Fibroblast of mammary gland (primary cell): ENCODE measurements around the gene ZW10.
"Not testable (repeated sequence)": the region's sequence is repeated elsewhere in the genome, so short reads cannot be mapped to it uniquely, and the experiment has no call there.

ENCODE experiments used
- DNase-seq: peaks from one replicate; pipeline ENCODE4 v3.0.0-alpha.2; 2010; ENCODE audit warnings: low read depth
- H3K4me3 ChIP-seq: 2 replicates; pipeline ENCODE4 v1.5.1; 2011; ENCODE audit warnings: low read depth, mild to moderate bottlenecking, low read length, moderate library complexity; ENCODE audit not compliant: control insufficient read depth
- TF ChIP-seq, protein P1 (sequence below): conservative IDR thresholded peaks from 2 replicates; pipeline ENCODE4 v1.5.1; 2011; ENCODE audit warnings: low read depth, low read length, inconsistent platforms; ENCODE audit not compliant: control insufficient read depth, insufficient read depth

ZW10 gene

GRCh38 chr11:113764527-113765219, 8.8 kb downstream of the ZW10 start:
- no peak for DNase-seq
- H3K4me3 ChIP-seq: no peak overlapping the region
- TF ChIP-seq, protein P1, sequence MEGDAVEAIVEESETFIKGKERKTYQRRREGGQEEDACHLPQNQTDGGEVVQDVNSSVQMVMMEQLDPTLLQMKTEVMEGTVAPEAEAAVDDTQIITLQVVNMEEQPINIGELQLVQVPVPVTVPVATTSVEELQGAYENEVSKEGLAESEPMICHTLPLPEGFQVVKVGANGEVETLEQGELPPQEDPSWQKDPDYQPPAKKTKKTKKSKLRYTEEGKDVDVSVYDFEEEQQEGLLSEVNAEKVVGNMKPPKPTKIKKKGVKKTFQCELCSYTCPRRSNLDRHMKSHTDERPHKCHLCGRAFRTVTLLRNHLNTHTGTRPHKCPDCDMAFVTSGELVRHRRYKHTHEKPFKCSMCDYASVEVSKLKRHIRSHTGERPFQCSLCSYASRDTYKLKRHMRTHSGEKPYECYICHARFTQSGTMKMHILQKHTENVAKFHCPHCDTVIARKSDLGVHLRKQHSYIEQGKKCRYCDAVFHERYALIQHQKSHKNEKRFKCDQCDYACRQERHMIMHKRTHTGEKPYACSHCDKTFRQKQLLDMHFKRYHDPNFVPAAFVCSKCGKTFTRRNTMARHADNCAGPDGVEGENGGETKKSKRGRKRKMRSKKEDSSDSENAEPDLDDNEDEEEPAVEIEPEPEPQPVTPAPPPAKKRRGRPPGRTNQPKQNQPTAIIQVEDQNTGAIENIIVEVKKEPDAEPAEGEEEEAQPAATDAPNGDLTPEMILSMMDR: no peak

GRCh38 chr11:113763040-113763439, 10.5 kb downstream of the ZW10 start:
- H3K4me3 ChIP-seq, DNase-seq: not testable (repeated sequence)

DNA sequence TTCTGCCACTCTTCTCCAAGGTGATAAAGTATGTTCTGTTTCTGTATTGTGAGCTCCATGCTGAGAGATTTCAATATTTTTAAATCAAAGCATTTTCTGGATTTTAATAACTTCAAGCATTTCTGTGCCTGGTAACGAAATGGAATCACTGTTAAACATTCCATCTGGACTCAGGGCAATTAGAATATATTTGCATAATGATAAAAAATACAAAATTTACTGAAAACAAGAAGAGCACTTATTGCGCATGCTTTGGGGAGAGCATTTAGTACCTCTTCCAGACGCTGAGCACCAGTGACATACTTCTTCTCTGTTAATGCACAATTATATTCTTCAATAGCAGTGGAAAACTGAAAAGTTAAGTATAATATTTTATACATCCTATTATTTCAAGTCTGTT, 13.3 kb downstream of the ZW10 start:
- DNase-seq: no peak
- H3K4me3 ChIP-seq: no peak overlapping the region
- TF ChIP-seq, protein P1: no peak

DNA sequence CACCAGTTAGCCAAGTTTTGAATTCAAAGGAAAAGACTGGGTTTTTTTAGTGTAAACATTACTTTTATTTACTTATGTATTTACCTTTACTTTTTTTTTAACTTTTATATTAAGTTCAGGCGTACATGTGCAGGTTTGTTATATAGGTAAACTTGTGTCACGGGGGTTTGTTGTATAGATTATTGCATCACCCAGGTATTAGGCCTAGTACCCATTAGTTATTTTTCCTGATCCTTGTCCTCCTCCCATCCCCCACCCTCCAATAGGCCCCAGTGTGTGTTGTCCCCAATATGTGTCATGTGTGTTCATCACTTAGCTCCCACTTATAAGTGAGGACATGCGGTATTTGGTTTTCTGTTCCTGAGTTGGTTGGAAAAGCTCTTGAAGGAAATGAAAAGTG, 20.6 kb downstream of the ZW10 start:
- no peak overlapping the region for H3K4me3 ChIP-seq
- TF ChIP-seq, protein P1: no peak
- DNase-seq: no peak

DNA sequence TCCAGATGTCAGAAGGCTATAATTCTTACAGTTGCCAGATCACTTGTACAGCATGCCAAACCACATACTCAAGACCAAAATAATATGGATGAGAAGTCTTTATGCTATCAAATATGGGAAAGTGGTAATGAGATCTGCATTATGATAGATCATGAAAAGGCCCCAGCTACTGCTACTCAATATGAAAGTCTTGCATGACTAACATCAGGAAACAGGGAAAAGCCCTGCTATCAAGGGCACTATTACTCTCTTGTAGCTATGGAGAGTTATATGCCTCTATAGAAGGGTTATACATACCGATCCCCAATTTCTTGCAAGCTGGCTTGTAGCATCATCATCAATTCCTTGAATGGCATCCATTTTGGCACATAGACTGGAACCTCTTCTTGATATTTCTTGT, 37.2 kb downstream of the ZW10 start:
- TF ChIP-seq, protein P1: no peak
- DNase-seq: peak; percentile 17

DNA sequence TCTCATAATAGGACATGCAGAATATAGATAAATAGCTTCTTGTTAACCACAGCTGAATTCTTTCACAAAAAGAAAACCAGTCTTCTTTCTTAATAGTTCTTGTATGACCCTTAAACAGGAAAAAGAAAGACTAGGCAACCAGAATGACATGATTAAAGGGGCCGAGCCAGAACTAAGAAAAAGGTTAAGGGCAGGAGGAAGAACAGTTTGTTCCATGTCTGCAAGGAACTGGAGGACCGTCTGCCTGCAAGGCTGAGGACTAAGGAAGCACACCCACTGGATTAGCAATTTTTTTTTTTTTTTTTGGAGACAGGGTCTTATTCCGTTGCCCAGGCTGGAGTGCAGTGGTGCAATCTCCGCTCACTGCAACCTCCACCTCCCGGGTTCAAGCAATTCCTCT, 41.4 kb downstream of the ZW10 start:
- peak; percentile 11 for DNase-seq
- H3K4me3 ChIP-seq: no peak overlapping the region
- TF ChIP-seq, protein P1: no peak

More for the DNA sequence above, 37.2 kb downstream of the ZW10 start:
- H3K4me3 ChIP-seq: no peak overlapping the region

GRCh38 chr11:113730887-113731726, 42.4 kb downstream of the ZW10 start:
- TF ChIP-seq, protein P1: peak; percentile 63
- no peak overlapping the region for H3K4me3 ChIP-seq
- peak; percentile 66 for DNase-seq
